ENCODE results near the gene BRF1. TPM values are rescaled to one million over a fixed set of nuclear protein-coding genes. Genes with fewer than 3 reads are reported as not detected.
A peak's percentile ranks its signal among the peaks of the same experiment; 100 is the strongest.

Gene BRF1
- total RNA-seq, 4 donors from 2014 or later, result 77.6 to 114 (median 99.5) TPM

DNA sequence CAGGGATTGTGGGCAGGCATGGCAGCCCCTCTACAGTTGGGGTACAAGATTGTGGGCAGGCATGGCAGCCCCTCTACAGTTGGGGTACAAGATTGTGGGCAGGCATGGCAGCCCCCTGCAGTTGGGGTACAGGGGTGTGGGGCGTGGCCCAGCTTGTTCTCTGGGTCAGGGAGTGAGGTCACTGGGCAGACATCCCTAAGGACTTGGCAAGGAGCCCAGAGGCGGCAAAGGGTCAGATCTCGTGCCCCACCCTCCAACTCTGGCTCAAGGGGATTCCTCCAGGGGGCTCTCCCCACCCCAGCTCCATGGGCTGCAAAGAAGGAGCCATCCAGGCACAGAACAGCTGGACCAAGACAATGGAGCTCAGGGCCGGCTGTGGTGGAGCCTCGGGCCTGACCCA is 93.9 kb downstream of the BRF1 start:
- no peak for DNase-seq (ENCODE audit: low spot score in 2 of 2)
- peaks cover 0 to 52% (median 22%) of the 10 kb centered on the region in 4 donors for H3K4me1 ChIP-seq
- H3K9me3 ChIP-seq, result no peaks in the 10 kb centered on the region
- no peak overlapping the region for H3K4me3 ChIP-seq
- H3K36me3 ChIP-seq, result peaks cover 0 to 37% (median 0%) of the 10 kb centered on the region in 3 donors
- TF ChIP-seq, protein P1, sequence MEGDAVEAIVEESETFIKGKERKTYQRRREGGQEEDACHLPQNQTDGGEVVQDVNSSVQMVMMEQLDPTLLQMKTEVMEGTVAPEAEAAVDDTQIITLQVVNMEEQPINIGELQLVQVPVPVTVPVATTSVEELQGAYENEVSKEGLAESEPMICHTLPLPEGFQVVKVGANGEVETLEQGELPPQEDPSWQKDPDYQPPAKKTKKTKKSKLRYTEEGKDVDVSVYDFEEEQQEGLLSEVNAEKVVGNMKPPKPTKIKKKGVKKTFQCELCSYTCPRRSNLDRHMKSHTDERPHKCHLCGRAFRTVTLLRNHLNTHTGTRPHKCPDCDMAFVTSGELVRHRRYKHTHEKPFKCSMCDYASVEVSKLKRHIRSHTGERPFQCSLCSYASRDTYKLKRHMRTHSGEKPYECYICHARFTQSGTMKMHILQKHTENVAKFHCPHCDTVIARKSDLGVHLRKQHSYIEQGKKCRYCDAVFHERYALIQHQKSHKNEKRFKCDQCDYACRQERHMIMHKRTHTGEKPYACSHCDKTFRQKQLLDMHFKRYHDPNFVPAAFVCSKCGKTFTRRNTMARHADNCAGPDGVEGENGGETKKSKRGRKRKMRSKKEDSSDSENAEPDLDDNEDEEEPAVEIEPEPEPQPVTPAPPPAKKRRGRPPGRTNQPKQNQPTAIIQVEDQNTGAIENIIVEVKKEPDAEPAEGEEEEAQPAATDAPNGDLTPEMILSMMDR (IDR thresholded peaks at IDR 0.05), result no peak
- no peak for TF ChIP-seq EP300 (IDR thresholded peaks at IDR 0.05)
- no peak for TF ChIP-seq POLR2A (IDR thresholded peaks at IDR 0.05)
- H3K27me3 ChIP-seq, result peaks cover 0 to 12% of the 10 kb centered on the region in 2 donors
- no peak overlapping the region for H3K27ac ChIP-seq
- WGBS, 2 donors, result 17 to 20% methylated on average over 4 of the region's 5 CpGs

DNA sequence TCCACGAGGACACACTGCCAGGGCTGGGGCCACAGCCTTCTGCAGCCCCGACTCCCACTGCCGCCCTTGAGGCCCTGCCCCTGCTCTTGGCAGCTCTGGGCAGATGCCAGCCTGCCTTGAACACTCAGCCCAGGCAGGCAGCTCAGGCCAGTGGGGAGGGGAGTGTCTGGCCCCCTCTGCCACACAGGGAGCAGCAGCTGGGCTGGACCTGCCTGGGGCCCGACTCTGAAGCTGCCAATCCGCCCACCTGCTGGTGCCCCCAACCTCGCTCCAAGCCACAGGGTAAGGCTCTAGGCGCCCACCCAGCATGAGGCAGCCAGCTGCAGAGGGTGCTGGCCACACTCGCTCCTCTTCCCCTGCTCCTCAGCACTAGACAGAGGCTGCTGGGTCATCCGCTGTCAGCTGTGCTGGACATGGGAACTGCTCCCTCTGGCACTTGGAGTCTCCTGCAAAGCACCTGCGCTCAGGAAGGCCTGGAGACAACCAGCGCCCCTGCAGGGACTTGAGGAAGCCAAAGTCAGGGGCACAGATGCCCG is 95.1 kb downstream of the BRF1 start:
- H3K36me3 ChIP-seq, result peaks cover 0 to 26% (median 0%) of the 10 kb centered on the region in 3 donors
- WGBS, 2 donors, result 36 to 58% methylated on average over 6 to 7 of the region's 12 CpGs
- peak overlapping the region in 1 of 4 donors; percentile 55 for H3K27ac ChIP-seq
- H3K27me3 ChIP-seq, result peaks cover 0 to 23% of the 10 kb centered on the region in 2 donors
- peaks cover 0 to 64% (median 25%) of the 10 kb centered on the region in 4 donors for H3K4me1 ChIP-seq
- no peak overlapping the region for H3K4me3 ChIP-seq
- H3K9me3 ChIP-seq, result no peaks in the 10 kb centered on the region
- TF ChIP-seq EP300 (IDR thresholded peaks at IDR 0.05) (no peak), POLR2A (IDR thresholded peaks at IDR 0.05) (no peak)
- TF ChIP-seq, protein P1 (IDR thresholded peaks at IDR 0.05), result no peak
- DNase-seq (ENCODE audit: low spot score in 2 of 2), result no peak

- WGBS, 2 donors, result 37 to 63% methylated on average over 10 to 16 of the region's 21 CpGs
- no peak overlapping the region for H3K4me3 ChIP-seq
Observed at GRCh38 chr14:105204931-105205672, 95.7 kb downstream of the BRF1 start.

GRCh38 chr14:105204206-105204930 is 96.4 kb downstream of the BRF1 start:
- peaks cover 0 to 66% (median 25%) of the 10 kb centered on the region in 4 donors for H3K4me1 ChIP-seq
- WGBS, 2 donors, result 42 to 53% methylated on average over 19 to 24 of the region's 24 CpGs
- TF ChIP-seq EP300 (IDR thresholded peaks at IDR 0.05) (peak in 1 of 2 donors; percentile 58), POLR2A (IDR thresholded peaks at IDR 0.05) (no peak)

More at GRCh38 chr14:105204931-105205672, 95.7 kb downstream of the BRF1 start:
- DNase-seq (ENCODE audit: low spot score in 2 of 2), result no peak
- Histone ChIP-seq H3K36me3 (peaks cover 0 to 19% (median 0%) of the 10 kb centered on the region in 3 donors), H3K27ac (peak overlapping the region in 1 of 4 donors; percentile 55), H3K9me3 (no peaks in the 10 kb centered on the region), H3K4me1 (peaks cover 0 to 66% (median 25%) of the 10 kb centered on the region in 4 donors), H3K27me3 (peaks cover 0 to 28% of the 10 kb centered on the region in 2 donors)
- TF ChIP-seq, protein P1 (IDR thresholded peaks at IDR 0.05), result no peak
- no peak for TF ChIP-seq POLR2A (IDR thresholded peaks at IDR 0.05)
- no peak for TF ChIP-seq EP300 (IDR thresholded peaks at IDR 0.05)

GRCh38 chr14:105203701-105204100 is 97.1 kb downstream of the BRF1 start:
- peak overlapping the region in 1 of 4 donors; percentile 47 for H3K27ac ChIP-seq
- TF ChIP-seq POLR2A (IDR thresholded peaks at IDR 0.05) (no peak), EP300 (IDR thresholded peaks at IDR 0.05) (no peak)
- TF ChIP-seq, protein P1 (IDR thresholded peaks at IDR 0.05), result no peak
- H3K9me3 ChIP-seq, result no peaks in the 10 kb centered on the region
- WGBS, 2 donors, result 64 to 100% methylated on average over 1 to 5 of the region's 6 CpGs
- peaks cover 0 to 42% of the 10 kb centered on the region in 2 donors for H3K27me3 ChIP-seq
- peaks cover 0 to 66% (median 25%) of the 10 kb centered on the region in 4 donors for H3K4me1 ChIP-seq
- DNase-seq (ENCODE audit: low spot score in 2 of 2), result no peak
- no peak overlapping the region for H3K4me3 ChIP-seq
- peaks cover 0 to 5% (median 0%) of the 10 kb centered on the region in 3 donors for H3K36me3 ChIP-seq

More at GRCh38 chr14:105204206-105204930, 96.4 kb downstream of the BRF1 start:
- no peaks in the 10 kb centered on the region for H3K9me3 ChIP-seq
- peaks cover 0 to 12% (median 0%) of the 10 kb centered on the region in 3 donors for H3K36me3 ChIP-seq
- DNase-seq (ENCODE audit: low spot score in 2 of 2), result no peak
- peak overlapping the region in 1 of 4 donors; percentile 55 for H3K27ac ChIP-seq
- H3K27me3 ChIP-seq, result peaks cover 0 to 35% of the 10 kb centered on the region in 2 donors
- H3K4me3 ChIP-seq, result no peak overlapping the region
